AML-193 (cell line): ENCODE results near the gene ZNF579.

Source experiments
- DNase-seq, 2 experiments: peaks; one replicate each; lab custom pipeline; 2025; lab: John Stamatoyannopoulos, UW

The ZNF579 gene

DNA sequence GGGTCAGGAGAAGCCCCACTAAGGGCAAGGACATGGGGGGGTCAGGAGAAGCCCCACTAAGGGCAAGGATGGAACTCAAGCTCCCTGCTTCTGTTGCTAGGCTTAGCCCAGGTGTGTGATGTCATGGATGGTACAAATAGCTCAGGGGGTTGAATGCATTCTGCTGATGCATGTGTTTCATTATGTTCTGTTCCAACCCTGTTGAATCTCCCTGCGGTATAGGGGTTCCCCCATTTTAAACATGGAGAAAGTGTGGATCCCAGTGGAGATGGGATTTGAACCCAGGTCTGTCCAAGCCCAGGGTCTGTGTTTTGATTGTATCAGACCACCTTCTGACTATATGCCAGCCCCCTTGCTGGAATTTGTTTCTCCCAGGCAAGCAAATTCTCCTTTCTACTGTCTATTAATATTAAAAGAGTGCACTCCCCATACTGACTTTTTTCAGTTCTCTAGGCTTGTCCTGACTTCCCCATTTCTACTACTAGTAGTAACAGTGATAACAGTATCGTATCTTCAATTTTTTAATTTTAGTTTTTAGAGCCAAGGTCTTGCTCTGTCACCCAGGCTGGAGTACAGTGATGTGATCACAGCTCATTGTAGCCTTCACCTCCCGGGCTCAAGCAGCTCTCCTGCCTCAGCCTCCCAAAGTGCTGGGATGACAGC lies 31.5 kb upstream of the ZNF579 start:
- DNase-seq: no peak

DNA sequence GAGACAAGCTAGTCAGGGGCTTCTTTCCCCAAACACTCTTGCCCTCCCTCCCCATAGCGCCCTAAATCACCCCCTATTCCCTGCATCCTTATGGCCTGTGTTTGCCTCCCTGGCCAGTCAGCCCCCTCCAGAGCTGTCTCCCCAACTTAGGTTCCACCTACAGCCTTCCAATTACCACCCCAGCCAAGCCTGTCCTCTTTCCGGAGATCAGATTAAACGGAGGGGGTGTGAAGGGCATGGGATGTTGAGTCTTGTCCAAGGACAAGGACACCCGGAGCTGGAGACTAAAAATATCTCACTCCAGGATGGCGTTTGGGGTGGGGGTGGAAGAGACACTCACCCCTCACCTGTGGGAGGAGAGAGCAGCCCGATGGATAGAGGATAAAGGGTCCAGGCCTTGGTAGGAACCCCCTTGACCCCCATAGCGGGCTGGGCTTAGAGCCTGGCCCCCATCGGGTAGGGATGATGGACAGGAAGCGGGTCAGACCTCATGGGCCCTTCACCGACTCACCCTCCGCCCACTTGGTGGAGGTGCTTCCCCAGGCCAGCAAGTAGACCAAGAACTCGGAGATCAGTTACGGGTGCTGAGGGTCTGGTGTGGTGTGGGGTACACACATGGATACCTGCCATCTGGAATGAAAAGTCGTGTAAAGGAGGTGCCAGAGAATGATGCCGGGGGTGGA lies 30.8 kb upstream of the ZNF579 start:
- DNase-seq: no peak

DNA sequence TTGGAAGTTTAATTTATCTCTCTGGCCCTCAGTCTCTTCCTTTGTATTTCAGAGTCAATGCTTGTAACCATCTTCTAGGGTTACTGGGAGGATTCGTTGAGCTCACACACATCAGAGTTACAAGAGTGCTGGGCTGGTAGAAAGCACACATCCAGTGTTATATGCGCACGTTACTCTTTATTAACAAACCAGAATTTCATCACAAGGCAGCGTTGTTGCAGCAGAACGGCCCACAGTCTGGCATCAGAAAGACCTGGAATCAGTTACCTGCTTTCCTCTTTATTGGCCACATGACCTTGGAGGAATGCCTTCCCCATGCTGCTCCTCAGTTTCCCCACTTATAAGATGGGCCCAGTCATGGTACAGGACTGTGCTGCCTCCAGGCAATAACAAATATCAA lies 28.7 kb upstream of the ZNF579 start:
- no peak for DNase-seq

DNA sequence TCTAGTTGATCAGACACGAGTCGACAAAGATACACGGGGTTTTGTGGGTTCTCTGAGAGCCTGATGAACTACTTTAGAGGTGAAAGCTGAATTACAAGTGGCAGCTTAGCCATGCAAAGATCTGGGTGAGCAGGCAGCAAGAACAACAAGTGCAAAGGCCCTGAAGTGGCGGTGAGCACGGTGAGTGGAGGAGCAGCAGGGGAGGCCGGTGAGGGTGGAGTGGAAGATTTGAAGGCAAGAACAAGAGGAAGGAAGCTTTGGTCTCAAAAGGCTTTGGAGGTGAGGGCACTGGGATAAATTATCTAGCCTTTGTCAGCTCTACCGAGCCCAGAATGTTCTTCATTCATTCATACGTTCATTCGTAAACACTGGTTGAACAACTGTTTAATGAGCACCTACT lies 26.2 kb upstream of the ZNF579 start:
- no peak for DNase-seq

DNA sequence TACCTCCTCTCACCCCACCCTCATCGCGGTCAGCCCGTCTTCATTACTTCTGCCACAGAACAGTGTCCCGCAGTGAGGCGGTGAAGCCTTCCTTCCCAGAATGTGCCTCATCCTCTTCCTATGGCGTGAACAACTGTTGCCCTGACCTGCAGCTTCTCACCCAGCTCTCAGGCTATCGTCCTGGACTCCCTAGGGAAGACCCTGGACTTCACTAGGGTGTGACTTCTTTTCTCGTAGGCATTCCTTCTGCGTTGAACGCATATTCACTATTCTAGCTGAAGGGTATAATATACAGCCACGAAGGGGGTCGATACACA lies 25.8 kb upstream of the ZNF579 start:
- DNase-seq: no peak

DNA sequence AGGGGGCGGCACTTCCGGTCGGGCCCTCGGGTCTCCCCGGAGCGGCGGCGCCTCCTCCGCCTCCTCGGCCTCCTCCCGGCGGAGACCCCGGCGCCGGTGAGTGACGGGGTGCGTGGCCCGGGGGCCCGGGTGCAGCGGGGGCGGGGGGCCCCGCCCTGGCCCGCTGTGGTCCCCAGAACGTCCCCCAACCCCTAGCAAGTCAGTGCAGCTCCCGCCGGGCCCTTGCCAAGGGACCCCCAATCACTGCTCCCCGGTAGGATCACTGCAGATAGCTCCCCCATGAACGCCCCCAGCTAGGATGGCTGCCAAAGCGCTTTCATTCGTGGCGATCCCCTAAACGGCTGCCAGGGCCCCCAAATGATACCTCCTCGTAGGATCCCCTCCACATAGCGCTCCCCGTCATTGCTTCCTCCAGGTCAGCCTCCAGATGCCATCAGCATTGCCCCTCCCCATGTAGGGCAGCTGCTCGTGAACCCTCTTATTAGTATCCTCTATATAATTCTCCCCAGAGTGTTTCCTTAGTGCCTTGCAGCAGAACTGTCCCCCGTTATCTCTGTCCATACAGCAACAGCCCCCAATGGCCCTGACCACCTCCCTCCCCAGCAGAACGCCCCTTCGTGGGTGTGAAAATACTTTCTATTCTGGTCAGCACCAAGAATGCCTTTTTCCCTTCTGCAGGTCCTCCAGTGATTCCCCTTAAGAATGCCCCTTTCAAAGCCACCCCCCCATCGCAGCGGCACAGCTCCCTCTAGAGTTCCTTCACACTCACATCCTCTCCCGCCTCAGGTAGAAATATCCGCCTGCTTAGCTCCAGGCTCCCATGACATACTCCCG lies 25.2 kb upstream of the ZNF579 start, which contains the start of gene ZNF865:
Gene ZNF865, plus strand, starts transcription at position 11 of the 834 bp plus-strand sequence. CDS start 7,972 bp downstream, outside the sequence.
- DNase-seq: peak; percentile 69 to 70

DNA sequence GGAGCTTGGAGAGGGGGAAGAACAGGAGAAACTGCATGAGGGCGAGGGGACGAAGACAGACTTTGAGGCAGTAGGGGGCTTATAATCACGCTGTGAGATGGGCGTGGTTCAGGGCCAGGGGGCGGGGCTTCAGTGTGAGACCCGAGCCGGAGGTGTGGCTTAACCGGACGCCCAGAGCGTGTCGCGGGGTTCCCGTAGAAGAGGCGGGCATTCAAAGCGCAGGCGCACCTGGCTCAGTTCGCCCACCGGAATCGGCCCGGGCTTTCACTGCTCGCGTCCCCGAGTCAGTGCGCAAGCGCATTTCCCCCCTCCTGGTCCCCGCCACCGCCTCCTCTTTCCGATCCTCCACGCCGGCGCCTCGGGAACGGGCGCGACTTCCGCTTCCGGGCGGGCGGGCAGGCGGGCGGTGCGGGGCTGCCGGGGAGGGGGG lies 24.6 kb upstream of the ZNF579 start:
- DNase-seq: peak; percentile 81 to 91

DNA sequence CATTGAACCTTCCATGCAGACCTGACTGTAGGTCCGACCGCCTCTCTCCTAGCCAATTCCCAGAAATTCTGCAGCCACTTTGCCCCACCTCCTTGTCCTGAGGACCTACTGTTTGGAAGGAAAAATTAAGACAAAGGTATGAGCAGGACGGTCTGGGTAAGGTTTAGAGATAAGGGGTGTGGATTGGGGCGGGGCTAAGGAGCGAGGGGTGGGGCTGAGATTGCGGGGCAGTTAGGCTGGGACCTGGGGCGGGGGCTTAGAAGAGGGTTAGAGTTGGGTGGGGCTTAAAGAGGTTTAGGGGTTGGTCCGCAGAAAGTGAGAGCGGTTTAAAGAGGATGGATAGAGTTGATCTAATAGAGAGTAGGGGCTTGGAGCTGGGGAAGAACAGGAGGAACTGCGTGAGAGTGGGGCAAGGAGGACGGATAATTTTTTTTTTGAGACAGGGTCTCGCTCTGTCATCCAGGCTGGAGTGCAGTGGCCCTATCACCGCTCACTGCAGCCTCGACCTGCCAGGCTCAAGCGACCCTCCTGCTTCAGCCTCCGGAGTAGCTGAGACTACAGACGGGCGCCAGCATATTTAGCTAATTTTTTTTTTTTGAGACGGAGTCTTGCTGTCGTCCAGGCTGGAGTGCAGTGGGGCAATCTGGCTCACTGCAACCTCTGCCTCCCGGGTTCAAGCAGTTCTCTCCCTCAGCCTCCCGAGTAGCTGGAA lies 23.1 kb upstream of the ZNF579 start:
- DNase-seq: no peak

DNA sequence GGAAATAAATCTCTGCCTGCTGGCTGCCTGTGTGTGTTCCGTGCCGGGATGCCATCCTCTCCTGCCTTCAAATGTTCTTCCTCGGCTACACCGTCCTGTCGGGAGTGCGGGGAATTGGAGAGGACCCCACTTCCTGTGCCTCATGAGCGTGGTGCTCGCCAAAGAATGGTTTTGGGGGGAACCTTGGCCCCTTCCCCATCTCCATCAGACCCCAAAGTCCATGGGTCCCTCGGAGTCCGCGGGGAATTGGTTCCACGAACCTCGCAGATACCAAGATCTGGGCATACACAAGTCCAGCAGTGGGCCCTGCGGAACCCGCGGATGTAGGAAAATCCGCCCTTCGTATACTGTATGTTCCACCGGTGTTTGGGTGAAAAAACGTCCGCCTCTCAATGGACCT lies 22.5 kb upstream of the ZNF579 start:
- DNase-seq: no peak

DNA sequence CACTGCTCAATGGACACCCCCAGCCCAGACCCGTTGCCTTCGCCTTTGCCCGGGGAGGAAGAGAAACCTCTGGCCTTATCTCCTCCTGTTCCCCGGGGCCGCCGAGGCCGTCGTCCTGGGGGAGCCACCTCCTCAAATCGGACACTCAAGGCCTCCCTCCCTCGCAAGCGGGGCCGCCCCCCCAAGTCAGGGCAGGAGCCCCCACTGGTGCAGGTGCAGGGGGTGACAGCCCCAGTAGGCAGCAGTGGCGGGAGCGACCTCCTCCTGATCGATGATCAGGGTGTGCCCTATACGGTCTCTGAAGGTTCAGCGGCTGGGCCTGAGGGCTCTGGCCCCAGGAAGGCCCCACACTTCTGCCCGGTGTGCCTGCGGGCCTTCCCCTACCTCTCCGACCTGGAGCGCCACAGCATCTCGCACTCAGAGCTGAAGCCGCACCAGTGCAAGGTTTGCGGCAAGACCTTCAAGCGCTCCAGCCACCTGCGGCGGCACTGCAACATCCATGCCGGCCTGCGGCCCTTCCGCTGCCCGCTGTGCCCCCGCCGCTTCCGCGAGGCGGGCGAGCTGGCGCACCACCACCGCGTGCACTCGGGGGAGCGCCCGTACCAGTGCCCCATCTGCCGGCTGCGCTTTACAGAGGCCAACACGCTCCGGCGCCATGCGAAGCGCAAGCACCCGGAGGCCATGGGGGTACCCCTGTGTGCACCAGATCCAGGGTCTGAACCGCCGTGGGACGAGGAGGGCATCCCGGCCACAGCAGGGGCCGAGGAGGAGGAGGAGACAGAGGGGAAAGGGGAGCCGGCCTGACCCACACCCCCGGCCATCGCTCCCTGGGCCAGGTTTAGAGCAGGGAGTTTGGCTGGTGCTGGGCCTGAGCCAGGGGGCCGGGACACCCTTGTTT lies 21.7 kb upstream of the ZNF579 start:
- DNase-seq: no peak

DNA sequence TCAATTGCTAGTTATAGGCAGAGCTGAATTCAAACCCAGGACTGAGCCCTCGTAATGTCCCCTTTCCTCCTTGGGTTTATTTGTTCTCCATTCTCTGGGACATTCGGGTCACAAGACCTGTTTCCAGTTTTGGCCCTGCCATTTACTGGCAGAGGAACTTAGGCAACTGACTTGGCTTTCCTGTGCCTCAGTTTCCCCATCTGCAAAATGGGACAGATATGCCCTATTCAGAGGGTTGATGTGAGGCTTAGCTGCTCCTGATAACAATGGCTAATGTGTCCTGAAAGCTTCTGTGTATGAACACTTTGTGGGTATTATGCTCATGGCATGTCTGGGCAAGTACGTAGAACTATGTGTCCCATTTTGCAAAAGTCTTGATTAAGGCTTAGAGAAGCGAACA lies 20.4 kb upstream of the ZNF579 start:
- no peak for DNase-seq

DNA sequence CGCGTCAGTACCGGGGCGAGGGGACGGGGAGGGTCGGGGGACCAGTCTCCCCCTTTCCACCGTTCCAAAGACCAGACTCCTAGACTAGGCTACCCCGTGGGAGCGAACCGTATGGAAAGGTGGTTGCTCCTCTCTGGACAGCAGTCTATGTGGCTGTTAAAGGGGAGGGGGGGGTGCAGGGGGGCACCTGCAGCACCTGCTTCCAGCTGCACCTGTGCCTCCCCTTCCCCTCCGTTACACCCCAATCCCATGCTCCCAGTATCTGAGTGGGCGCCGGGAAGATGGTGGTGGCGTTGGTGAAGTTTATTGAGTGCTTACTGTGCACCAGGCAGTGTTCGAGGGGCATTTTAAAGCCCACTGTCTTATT lies 20.0 kb upstream of the ZNF579 start:
- no peak for DNase-seq

DNA sequence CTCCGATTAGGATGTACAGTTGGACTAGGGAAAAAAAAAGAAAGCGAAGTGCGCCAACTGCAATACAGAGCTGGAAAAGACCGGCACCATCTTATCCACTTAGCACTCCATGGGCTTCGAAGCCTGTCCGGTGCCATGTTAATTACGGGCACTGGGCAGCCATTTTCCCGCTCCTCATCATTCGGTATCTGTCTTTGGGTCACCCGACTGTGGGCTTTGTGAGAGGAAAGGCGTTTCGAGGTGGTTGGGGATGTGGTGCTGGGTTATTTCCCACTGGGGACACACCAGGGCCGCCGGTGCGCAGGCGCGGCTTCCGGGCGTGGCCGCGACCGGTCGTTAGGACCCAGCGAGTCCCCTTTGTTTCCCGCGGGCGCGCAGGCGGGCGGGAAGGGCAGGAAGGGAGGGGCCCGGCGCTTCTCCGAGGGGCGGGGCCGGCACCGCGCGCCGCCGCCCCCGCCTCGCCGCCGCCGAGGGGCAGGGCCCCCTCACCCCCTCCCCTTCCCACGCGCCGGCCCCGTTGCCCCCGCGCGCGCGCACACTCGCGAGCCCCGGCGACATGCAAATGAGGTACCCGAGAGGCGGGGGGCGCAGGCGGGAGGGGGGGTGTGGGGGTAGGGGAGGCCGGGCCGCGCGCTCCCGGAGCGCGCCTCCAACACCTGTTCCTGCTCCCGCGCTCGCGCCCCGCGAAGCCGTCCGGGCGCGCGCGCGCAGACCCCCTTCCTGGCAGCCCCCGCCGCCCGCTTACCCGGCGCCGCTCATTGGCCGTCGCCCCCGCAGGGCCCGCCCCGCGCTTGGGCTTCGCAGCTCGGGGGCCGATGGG lies 19.4 kb upstream of the ZNF579 start, which contains the start of gene ZNF524:
Gene ZNF524, plus strand, starts transcription at position 447 of the 820 bp plus-strand sequence. CDS start 1,825 bp downstream, outside the sequence.
- DNase-seq: peak; percentile 83 to 87

DNA sequence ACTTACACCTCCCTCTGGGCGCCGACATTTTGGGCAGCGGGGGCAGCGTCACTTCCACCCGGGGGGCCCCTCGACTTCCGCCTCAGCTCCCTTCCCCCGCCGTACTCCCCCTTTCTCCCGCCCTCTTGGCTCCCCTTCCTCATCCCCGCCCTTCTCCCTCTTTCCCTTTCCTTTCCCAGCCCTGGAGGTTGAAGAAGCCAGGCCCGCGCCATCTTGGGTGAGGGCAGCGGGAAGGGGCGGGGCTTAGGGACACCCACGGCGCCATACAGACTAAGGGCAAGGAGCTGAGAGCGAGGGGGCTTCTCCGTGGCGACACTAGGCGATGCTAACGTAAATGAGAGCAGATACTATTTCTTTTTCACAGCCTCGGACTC lies 18.8 kb upstream of the ZNF579 start, which contains the start of gene FIZ1:
Gene FIZ1, minus strand, starts transcription at position 50 of the 374 bp plus-strand sequence. CDS start 1,652 bp downstream, outside the sequence.
- peak; percentile 90 to 94 for DNase-seq

DNA sequence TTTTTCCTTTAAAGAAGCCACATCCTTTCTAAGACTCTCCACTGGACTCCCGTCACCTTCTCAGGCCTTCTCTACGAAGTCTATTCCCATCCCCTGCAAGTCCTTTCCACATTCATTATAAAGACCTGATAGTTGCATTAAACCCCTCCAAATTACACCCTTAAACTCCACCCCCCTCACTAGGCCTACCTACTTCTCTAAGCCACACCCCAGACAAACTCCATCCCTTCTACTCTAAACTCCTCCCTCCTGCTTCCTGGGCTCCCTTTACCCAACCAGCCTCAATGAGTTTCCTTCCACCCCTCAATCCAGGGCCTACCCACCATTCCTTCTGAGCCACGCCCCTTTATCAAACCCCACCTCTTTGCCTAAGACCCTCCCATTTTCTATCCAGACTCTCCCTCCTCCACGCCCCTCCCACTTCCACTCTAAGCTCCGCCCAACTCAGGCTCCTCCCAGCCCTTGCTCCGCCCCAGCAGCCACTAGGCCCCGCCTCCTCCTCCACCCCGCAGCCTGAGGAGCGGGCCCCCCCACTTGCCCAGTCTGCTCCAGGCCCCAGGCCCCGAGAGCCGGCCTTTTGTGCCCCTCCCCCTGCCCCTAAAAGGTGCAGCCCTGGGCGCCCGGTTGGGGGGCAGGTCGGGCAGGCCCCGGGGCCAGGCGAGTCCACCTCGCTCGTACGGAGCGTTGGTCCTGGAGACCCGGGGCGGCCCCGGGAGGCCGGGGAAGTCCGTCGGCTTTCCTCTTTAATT lies 18.2 kb upstream of the ZNF579 start:
- DNase-seq: peak; percentile 76 to 83

DNA sequence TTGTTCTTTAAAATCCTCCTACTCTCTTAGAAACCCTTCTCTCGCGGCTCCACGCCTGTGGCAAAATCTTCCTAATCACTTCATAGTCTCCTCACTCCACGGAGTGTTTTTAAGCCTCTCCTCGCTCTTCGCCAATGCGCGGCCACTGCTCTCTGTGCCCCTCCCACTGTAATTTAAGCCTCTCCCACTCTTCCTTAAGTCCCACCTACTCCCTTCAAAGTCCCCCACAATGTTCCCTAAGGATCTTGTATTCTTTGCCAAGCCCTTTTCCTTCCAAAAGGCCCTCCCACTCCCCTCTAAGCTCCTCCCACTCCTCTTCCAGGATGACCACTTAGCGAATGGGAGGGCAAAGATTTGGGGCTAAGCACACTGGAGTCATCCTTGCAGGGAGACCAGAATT lies 17.4 kb upstream of the ZNF579 start:
- DNase-seq: no peak

DNA sequence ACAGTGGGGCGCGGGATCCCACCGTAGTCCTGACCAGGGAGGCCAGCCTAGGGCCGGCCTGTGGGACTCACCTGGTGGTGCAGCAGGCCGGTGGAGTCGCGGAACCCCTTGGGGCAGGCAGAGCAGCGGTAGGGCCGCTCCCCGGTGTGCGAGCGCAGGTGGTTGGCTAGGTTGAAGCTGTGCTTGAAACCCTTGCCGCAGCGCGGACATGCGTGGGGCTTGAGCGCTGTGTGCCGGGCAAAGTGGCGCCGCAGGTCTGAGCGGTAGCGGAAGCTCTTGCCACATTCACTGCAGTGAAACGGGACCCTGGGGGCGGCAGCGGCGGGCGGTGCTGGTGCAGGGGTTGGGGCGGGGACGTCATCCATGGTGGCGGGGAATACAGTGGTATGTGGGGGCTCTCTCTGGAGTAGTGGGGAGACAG lies 16.9 kb upstream of the ZNF579 start:
- DNase-seq: no peak

DNA sequence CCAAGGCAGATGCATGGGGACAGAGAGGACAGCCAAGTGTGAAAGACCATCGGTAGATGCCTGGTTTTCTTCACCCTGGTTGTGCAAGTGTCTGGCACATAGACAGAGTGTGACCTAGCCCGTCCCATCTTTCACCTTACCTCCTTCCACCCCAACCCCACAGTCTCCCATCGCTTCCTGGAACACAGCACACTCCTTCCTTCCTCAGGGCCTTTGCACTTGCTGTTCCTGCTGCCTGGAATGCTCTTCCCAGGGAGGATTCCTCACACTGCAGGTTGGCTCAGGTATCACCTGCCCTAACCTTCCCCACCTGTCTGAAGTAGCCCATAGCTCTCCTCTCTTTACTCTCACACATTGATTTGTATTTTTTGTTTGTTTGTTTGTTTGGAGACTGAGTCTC lies 15.7 kb upstream of the ZNF579 start:
- DNase-seq: no peak

DNA sequence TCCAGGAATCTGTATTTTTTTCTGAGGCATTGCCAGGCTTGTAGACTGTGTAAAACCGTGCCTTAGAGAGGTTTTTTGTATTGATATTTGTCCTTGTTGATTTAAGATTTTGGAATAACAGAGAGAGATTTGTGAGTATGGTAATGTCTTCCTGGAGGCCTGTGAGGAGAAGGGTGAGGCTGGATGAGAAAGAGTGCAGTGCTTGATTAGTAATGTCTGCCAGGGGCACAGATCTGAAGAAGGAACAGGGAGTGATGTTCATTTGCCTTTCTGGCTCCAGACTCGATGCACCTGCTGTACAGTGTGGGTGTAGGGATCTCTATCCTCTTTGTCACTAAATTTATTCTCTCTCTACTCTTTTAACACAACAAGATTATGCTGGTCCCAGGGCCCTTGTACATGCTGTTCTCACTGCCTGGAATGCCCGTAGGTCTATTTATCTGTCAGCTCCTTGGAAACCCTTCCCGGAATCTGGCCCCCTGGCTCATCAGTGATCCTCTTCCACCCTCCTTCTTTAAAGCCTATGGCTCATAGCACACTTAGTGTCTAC lies 14.4 kb upstream of the ZNF579 start:
- DNase-seq: no peak
